22Rv1 (cell line): ENCODE measurements around the gene S100PBP.
"Not testable (repeated sequence)": the region's sequence is repeated elsewhere in the genome, so short reads cannot be mapped to it uniquely, and the experiment has no call there.

Source experiments
- H3K27ac ChIP-seq: fragments of 450-650 bp; 2 replicates; pipeline ENCODE4 v1.5.1; 2017
- CTCF ChIP-seq: fragments of 450-650 bp; IDR thresholded peaks from 2 replicates; pipeline ENCODE4 v1.5.1; 2017; ENCODE audit warnings: mild to moderate bottlenecking
- ZFX ChIP-seq: fragments of 450-650 bp; IDR thresholded peaks from 2 replicates; pipeline ENCODE4 v1.6.1; 2017; ENCODE audit warnings: antibody characterized with exemption, borderline replicate concordance

The S100PBP gene

GRCh38 chr1:32779242-32779641 lies 38.2 kb upstream of the S100PBP start:
- no peak overlapping the region for H3K27ac ChIP-seq
- TF ChIP-seq CTCF (no peak), ZFX (no peak)

- H3K27ac ChIP-seq: no peak overlapping the region
- no peak for TF ChIP-seq CTCF
- no peak for TF ChIP-seq ZFX
Measured at GRCh38 chr1:32780005-32780404, 37.4 kb upstream of the S100PBP start.

- no peak for TF ChIP-seq ZFX
- TF ChIP-seq CTCF: no peak
- no peak overlapping the region for H3K27ac ChIP-seq
Measured at GRCh38 chr1:32780628-32781234, 36.7 kb upstream of the S100PBP start.

GRCh38 chr1:32782086-32782485 lies 35.4 kb upstream of the S100PBP start:
- TF ChIP-seq CTCF (no peak), ZFX (no peak)
- H3K27ac ChIP-seq: no peak overlapping the region

- H3K27ac ChIP-seq: no peak overlapping the region
- TF ChIP-seq CTCF: no peak
- TF ChIP-seq ZFX: no peak
Measured at GRCh38 chr1:32783851-32784250, 33.6 kb upstream of the S100PBP start.

GRCh38 chr1:32784817-32785216 lies 32.6 kb upstream of the S100PBP start:
- TF ChIP-seq ZFX (no peak), CTCF (no peak)

GRCh38 chr1:32786856-32787255 lies 30.6 kb upstream of the S100PBP start:
- TF ChIP-seq CTCF (peak; percentile 32), ZFX (no peak)
- H3K27ac ChIP-seq: no peak overlapping the region

More at GRCh38 chr1:32784817-32785216, 32.6 kb upstream of the S100PBP start:
- H3K27ac ChIP-seq: no peak overlapping the region

- H3K27ac ChIP-seq: not testable (repeated sequence)
Measured at GRCh38 chr1:32789356-32789755, 28.1 kb upstream of the S100PBP start.
